Brain microvascular endothelial cell (primary cell): Measurements from ENCODE around the gene KIAA0825.

Experiments used
- DNase-seq: peaks from one replicate; pipeline ENCODE4 v3.0.0-alpha.2; 2020
- H3K27ac ChIP-seq: fragments of 250-450 bp; sonication (Bioruptor Pico); 2 replicates; pipeline ENCODE4 v1.5.1; 2020; ENCODE audit warnings: mild to moderate bottlenecking, moderate library complexity
- H3K27me3 ChIP-seq: fragments of 250-450 bp; sonication (Bioruptor Pico); replicated peaks from 2 replicates; pipeline ENCODE4 v1.5.1; 2020; ENCODE audit warnings: mild to moderate bottlenecking
- H3K36me3 ChIP-seq: fragments of 250-450 bp; sonication (Bioruptor Pico); replicated peaks from 2 replicates; pipeline ENCODE4 v1.5.1; 2020; ENCODE audit warnings: mild to moderate bottlenecking
- H3K4me3 ChIP-seq: 2 replicates; pipeline ENCODE4 v1.5.1; 2011; ENCODE audit warnings: low read depth, mild to moderate bottlenecking, control low read depth, low read length, moderate library complexity
- CTCF ChIP-seq: IDR thresholded peaks from 2 replicates; pipeline ENCODE4 v1.5.1; 2011; ENCODE audit warnings: low read depth, mild to moderate bottlenecking, moderate library complexity, low read length, control low read depth, inconsistent platforms; ENCODE audit errors: missing control alignments
- in situ Hi-C: cut with HindIII; loops from 2 replicates; pipeline ENCODE4 v1.10.0; 2017; ENCODE audit warnings: low sequenced_read_pairs, low pct_ligation_motif_present

Gene KIAA0825

GRCh38 chr5:94283093-94283492 lies 335.3 kb downstream of the KIAA0825 start:
- Histone ChIP-seq H3K27ac (no peak overlapping the region), H3K36me3 (no peaks in the 10 kb centered on the region), H3K4me3 (no peak overlapping the region), H3K27me3 (no peaks in the 10 kb centered on the region)
- in situ Hi-C loops = no loop called here
- TF ChIP-seq CTCF = no peak
- DNase-seq = no peak

GRCh38 chr5:94281236-94281801 lies 337.1 kb downstream of the KIAA0825 start:
- H3K27me3 ChIP-seq = no peaks in the 10 kb centered on the region
- no peaks in the 10 kb centered on the region for H3K36me3 ChIP-seq

GRCh38 chr5:94276751-94277150 lies 341.7 kb downstream of the KIAA0825 start:
- in situ Hi-C loops = no loop called here
- no peak for DNase-seq
- no peak overlapping the region for H3K27ac ChIP-seq
- H3K4me3 ChIP-seq = no peak overlapping the region
- no peaks in the 10 kb centered on the region for H3K36me3 ChIP-seq
- no peaks in the 10 kb centered on the region for H3K27me3 ChIP-seq
- no peak for TF ChIP-seq CTCF

More at GRCh38 chr5:94281236-94281801, 337.1 kb downstream of the KIAA0825 start:
- DNase-seq = no peak
- no peak for TF ChIP-seq CTCF
- in situ Hi-C loops = no loop called here
- Histone ChIP-seq H3K4me3 (no peak overlapping the region), H3K27ac (no peak overlapping the region)

DNA sequence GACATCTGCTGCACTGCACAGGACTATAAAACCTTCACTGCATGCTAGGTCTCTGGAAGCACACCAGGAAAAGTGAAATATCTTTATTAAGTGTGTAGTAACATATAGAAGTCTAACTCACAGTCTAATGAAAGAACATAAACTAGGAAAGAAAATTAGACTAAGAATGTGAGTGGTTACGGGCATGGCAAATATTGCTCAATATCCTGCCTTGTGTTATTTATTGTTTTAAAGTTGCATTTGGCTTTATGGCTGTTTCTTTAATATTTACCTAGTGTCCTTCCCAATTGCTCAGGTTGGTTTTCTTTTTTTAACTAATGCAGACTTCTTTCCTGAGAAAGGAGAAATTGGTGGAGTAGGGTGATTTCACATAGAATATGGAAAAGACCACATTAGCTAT lies 342.4 kb downstream of the KIAA0825 start:
- Histone ChIP-seq H3K27ac (no peak overlapping the region), H3K27me3 (no peaks in the 10 kb centered on the region), H3K36me3 (no peaks in the 10 kb centered on the region), H3K4me3 (no peak overlapping the region)
- in situ Hi-C loops = no loop called here
- no peak for TF ChIP-seq CTCF
- no peak for DNase-seq

GRCh38 chr5:94274707-94275106 lies 343.7 kb downstream of the KIAA0825 start:
- Histone ChIP-seq H3K27me3 (no peaks in the 10 kb centered on the region), H3K4me3 (no peak overlapping the region), H3K27ac (no peak overlapping the region), H3K36me3 (no peaks in the 10 kb centered on the region)
- in situ Hi-C loops = no loop called here
- no peak for TF ChIP-seq CTCF
- no peak for DNase-seq

DNA sequence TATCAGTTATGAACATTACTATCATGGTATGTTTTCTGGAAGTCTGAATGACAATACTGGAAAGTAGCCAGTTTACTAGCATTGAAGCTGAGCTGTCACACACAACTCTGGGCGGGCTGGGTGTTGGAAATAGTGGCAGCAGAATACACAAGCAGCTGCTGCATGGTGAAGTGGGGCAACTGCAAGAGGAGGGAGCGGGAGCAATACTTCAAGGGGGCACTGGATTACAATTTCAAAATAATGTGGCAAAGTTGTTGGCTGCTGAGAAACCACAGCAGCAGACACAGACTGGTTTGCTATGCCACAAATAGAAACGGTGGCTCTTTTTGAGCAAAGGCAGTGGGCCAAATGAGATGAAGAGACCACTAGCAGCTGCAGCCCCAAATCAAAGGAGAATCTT lies 350.2 kb downstream of the KIAA0825 start:
- no peak overlapping the region for H3K27ac ChIP-seq
- no peaks in the 10 kb centered on the region for H3K36me3 ChIP-seq
- no peaks in the 10 kb centered on the region for H3K27me3 ChIP-seq
- DNase-seq = no peak
- TF ChIP-seq CTCF = no peak
- H3K4me3 ChIP-seq = no peak overlapping the region
- in situ Hi-C loops = no loop called here
